Measurements from ENCODE around the gene MMP25.
A peak's percentile ranks its signal among the peaks of the same experiment; 100 is the strongest.
"Not testable (repeated sequence)": the region's sequence is repeated elsewhere in the genome, so short reads cannot be mapped to it uniquely, and the experiment has no call there.

Gene MMP25

GRCh38 chr16:3072576-3073263, 26.4 kb downstream of the MMP25 start:
- not testable (repeated sequence) for DNase-seq (ENCODE audit: low read depth)

GRCh38 chr16:3073448-3073847, 27.1 kb downstream of the MMP25 start:
- DNase-seq (ENCODE audit: low read depth), result no peak

- DNase-seq (ENCODE audit: low read depth), result peak; percentile 79
Measured at GRCh38 chr16:3074860-3075522, 28.6 kb downstream of the MMP25 start.

- DNase-seq (ENCODE audit: low read depth), result no peak
Measured at GRCh38 chr16:3075523-3075915, 29.2 kb downstream of the MMP25 start.

- DNase-seq (ENCODE audit: low read depth), result not testable (repeated sequence)
Measured at GRCh38 chr16:3075946-3076345, 29.6 kb downstream of the MMP25 start.

- no peak for DNase-seq (ENCODE audit: low read depth)
Measured at GRCh38 chr16:3076577-3076976, 30.2 kb downstream of the MMP25 start.

GRCh38 chr16:3080024-3080423, 33.7 kb downstream of the MMP25 start:
- DNase-seq (ENCODE audit: low read depth), result no peak

- DNase-seq (ENCODE audit: low read depth), result not testable (repeated sequence)
Measured at GRCh38 chr16:3081957-3082356, 35.6 kb downstream of the MMP25 start.

GRCh38 chr16:3083408-3083807, 37.0 kb downstream of the MMP25 start:
- not testable (repeated sequence) for DNase-seq (ENCODE audit: low read depth)

- DNase-seq (ENCODE audit: low read depth), result no peak
Measured at GRCh38 chr16:3084491-3084890, 38.1 kb downstream of the MMP25 start.

- DNase-seq (ENCODE audit: low read depth), result no peak
Measured at GRCh38 chr16:3084969-3085670, 38.8 kb downstream of the MMP25 start.

- no peak for DNase-seq (ENCODE audit: low read depth)
Measured at GRCh38 chr16:3085868-3086595, 39.7 kb downstream of the MMP25 start.

GRCh38 chr16:3086596-3087242, 40.4 kb downstream of the MMP25 start:
- no peak for DNase-seq (ENCODE audit: low read depth)

- DNase-seq (ENCODE audit: low read depth), result no peak
Measured at GRCh38 chr16:3087243-3088235, 41.2 kb downstream of the MMP25 start.

GRCh38 chr16:3088450-3088849, 42.1 kb downstream of the MMP25 start:
- DNase-seq (ENCODE audit: low read depth), result no peak

GRCh38 chr16:3088925-3089716, 42.8 kb downstream of the MMP25 start:
- DNase-seq (ENCODE audit: low read depth), result no peak

- no peak for DNase-seq (ENCODE audit: low read depth)
Measured at GRCh38 chr16:3089717-3090592, 43.6 kb downstream of the MMP25 start.

- DNase-seq (ENCODE audit: low read depth), result no peak
Measured at GRCh38 chr16:3091551-3091950, 45.2 kb downstream of the MMP25 start.

GRCh38 chr16:3092501-3092941, 46.2 kb downstream of the MMP25 start:
- DNase-seq (ENCODE audit: low read depth), result no peak

Data from CMK (cell line).